Measurements from ENCODE around the gene SLC25A23. TPM values are rescaled to one million over a fixed set of nuclear protein-coding genes. Genes with fewer than 3 reads are reported as not detected.

SLC25A23 gene
- total RNA-seq, 1 experiment from 2014 or later: 67.6 TPM

GRCh38 chr19:6484831-6485230 is 25.2 kb upstream of the SLC25A23 start:
- Mint-ChIP-seq H3K4me1 (ENCODE audit: low read depth, unreplicated experiment) (no peaks in the 10 kb centered on the region), H3K4me3 (ENCODE audit: low read depth, unreplicated experiment) (no peak overlapping the region), H3K27ac (ENCODE audit: unreplicated experiment) (no peak overlapping the region), H3K36me3 (ENCODE audit: insufficient read depth, unreplicated experiment) (no peaks in the 10 kb centered on the region), H3K9me3 (ENCODE audit: low read depth, unreplicated experiment) (no peaks in the 10 kb centered on the region), H3K27me3 (ENCODE audit: unreplicated experiment) (peaks cover 18% of the 10 kb centered on the region)
- intact Hi-C loops (cut with micrococcal nuclease; ENCODE audit: unreplicated experiment): no loop called here
- CTCF ChIA-PET: no interaction called here
- no peak for DNase-seq
- BruUV-seq (replicated peaks): no TSS peak
- TF ChIP-seq CTCF (IDR thresholded peaks at IDR 0.05; ENCODE audit: unreplicated experiment): no peak

- H3K27ac Mint-ChIP-seq (ENCODE audit: unreplicated experiment): no peak overlapping the region
- H3K27me3 Mint-ChIP-seq (ENCODE audit: unreplicated experiment): peaks cover 18% of the 10 kb centered on the region
- H3K4me3 Mint-ChIP-seq (ENCODE audit: low read depth, unreplicated experiment): no peak overlapping the region
- H3K36me3 Mint-ChIP-seq (ENCODE audit: insufficient read depth, unreplicated experiment): no peaks in the 10 kb centered on the region
- TF ChIP-seq CTCF (IDR thresholded peaks at IDR 0.05; ENCODE audit: unreplicated experiment): no peak
- CTCF ChIA-PET: no interaction called here
- intact Hi-C loops (cut with micrococcal nuclease; ENCODE audit: unreplicated experiment): no loop called here
- no TSS peak for BruUV-seq (replicated peaks)
- no peaks in the 10 kb centered on the region for H3K4me1 Mint-ChIP-seq (ENCODE audit: low read depth, unreplicated experiment)
- DNase-seq: no peak
- no peaks in the 10 kb centered on the region for H3K9me3 Mint-ChIP-seq (ENCODE audit: low read depth, unreplicated experiment)
These were observed 24.6 kb upstream of the SLC25A23 start for GRCh38 chr19:6484230-6484629.

- Mint-ChIP-seq H3K4me1 (ENCODE audit: low read depth, unreplicated experiment) (no peaks in the 10 kb centered on the region), H3K4me3 (ENCODE audit: low read depth, unreplicated experiment) (no peak overlapping the region), H3K27me3 (ENCODE audit: unreplicated experiment) (peaks cover 18% of the 10 kb centered on the region), H3K27ac (ENCODE audit: unreplicated experiment) (no peak overlapping the region), H3K36me3 (ENCODE audit: insufficient read depth, unreplicated experiment) (no peaks in the 10 kb centered on the region), H3K9me3 (ENCODE audit: low read depth, unreplicated experiment) (no peaks in the 10 kb centered on the region)
- DNase-seq: no peak
- no TSS peak for BruUV-seq (replicated peaks)
- intact Hi-C loops (cut with micrococcal nuclease; ENCODE audit: unreplicated experiment): no loop called here
- no peak for TF ChIP-seq CTCF (IDR thresholded peaks at IDR 0.05; ENCODE audit: unreplicated experiment)
- CTCF ChIA-PET: interaction anchor here (0.6 kb wide), 1 partner anchor 944 kb away, joined by 5 read pairs; no protein-coding TSS in a partner anchor
These were observed 23.6 kb upstream of the SLC25A23 start for GRCh38 chr19:6483235-6483634.

- CTCF ChIA-PET: no interaction called here
- intact Hi-C loops (cut with micrococcal nuclease; ENCODE audit: unreplicated experiment): no loop called here
These were observed 22.7 kb upstream of the SLC25A23 start for GRCh38 chr19:6482343-6482686.

More at GRCh38 chr19:6482343-6482686, 22.7 kb upstream of the SLC25A23 start:
- H3K36me3 Mint-ChIP-seq (ENCODE audit: insufficient read depth, unreplicated experiment): no peaks in the 10 kb centered on the region
- no peak overlapping the region for H3K4me3 Mint-ChIP-seq (ENCODE audit: low read depth, unreplicated experiment)
- BruUV-seq (replicated peaks): no TSS peak
- H3K27me3 Mint-ChIP-seq (ENCODE audit: unreplicated experiment): peaks cover 18% of the 10 kb centered on the region
- DNase-seq: no peak
- no peak overlapping the region for H3K27ac Mint-ChIP-seq (ENCODE audit: unreplicated experiment)
- H3K4me1 Mint-ChIP-seq (ENCODE audit: low read depth, unreplicated experiment): no peaks in the 10 kb centered on the region
- no peaks in the 10 kb centered on the region for H3K9me3 Mint-ChIP-seq (ENCODE audit: low read depth, unreplicated experiment)
- no peak for TF ChIP-seq CTCF (IDR thresholded peaks at IDR 0.05; ENCODE audit: unreplicated experiment)

All from Calu3 (cell line).